GM23338 (cell line): ENCODE data around the gene DYSF. TPM values are rescaled to one million over a fixed set of nuclear protein-coding genes. Genes with fewer than 3 reads are reported as not detected.

ENCODE experiments used
- ATAC-seq: fragments of 200-7000 bp; cut with Tn5 transposase; 3 replicates; pipeline ENCODE4 v1.9.1; 2020
- DNase-seq: peaks from one replicate; pipeline ENCODE4 v3.0.0-alpha.2; 2015; ENCODE audit warnings: low spot score
- H2AFZ ChIP-seq: fragments of 200-600 bp; sonication (generic); 2 replicates; pipeline ENCODE4 v1.8.0; 2016; ENCODE audit warnings: antibody characterized with exemption, mild to moderate bottlenecking, moderate library complexity
- H3F3A ChIP-seq: fragments of 200-600 bp; sonication (generic); replicated peaks from 2 replicates; pipeline ENCODE4 v1.8.0; 2017; ENCODE audit warnings: antibody characterized with exemption, mixed run types, low read depth
- H3K27ac ChIP-seq: fragments of 200-600 bp; sonication (generic); 2 replicates; pipeline ENCODE4 v1.6.1; 2016; ENCODE audit warnings: low read depth
- H3K27me3 ChIP-seq: fragments of 200-600 bp; sonication (generic); 2 replicates; pipeline ENCODE4 v1.8.0; 2016; ENCODE audit warnings: mild to moderate bottlenecking, mixed run types, moderate library complexity; ENCODE audit not compliant: insufficient read depth
- H3K36me3 ChIP-seq: fragments of 200-600 bp; sonication (generic); 2 replicates; pipeline ENCODE4 v1.8.0; 2016; ENCODE audit warnings: mild to moderate bottlenecking; ENCODE audit not compliant: insufficient read depth
- H3K4me1 ChIP-seq: fragments of 200-600 bp; sonication (generic); 2 replicates; pipeline ENCODE4 v1.8.0; 2016; ENCODE audit warnings: mild to moderate bottlenecking, moderate library complexity; ENCODE audit not compliant: insufficient read depth
- H3K4me2 ChIP-seq: fragments of 200-600 bp; sonication (generic); 2 replicates; pipeline ENCODE4 v1.7.1; 2017; ENCODE audit warnings: mixed run types
- H3K4me3 ChIP-seq: fragments of 200-600 bp; sonication (generic); 2 replicates; pipeline ENCODE4 v1.6.1; 2016; ENCODE audit warnings: mixed run types
- H3K79me2 ChIP-seq: fragments of 200-600 bp; sonication (generic); replicated peaks from 2 replicates; pipeline ENCODE4 v1.8.0; 2017; ENCODE audit warnings: mild to moderate bottlenecking; ENCODE audit not compliant: insufficient read depth
- H3K9me2 ChIP-seq: fragments of 200-600 bp; sonication (generic); 2 replicates; pipeline ENCODE4 v1.8.0; 2017; ENCODE audit not compliant: insufficient read depth
- H4K20me1 ChIP-seq: fragments of 200-600 bp; sonication (generic); replicated peaks from 2 replicates; pipeline ENCODE4 v1.8.0; 2017; ENCODE audit warnings: mild to moderate bottlenecking; ENCODE audit not compliant: insufficient read depth
- H3K27ac Mint-ChIP-seq: 2 replicates; pipeline ENCODE4 v1.8.0; 2020; ENCODE audit warnings: inconsistent platforms, mild to moderate bottlenecking, moderate library complexity, mixed read lengths
- H3K27me3 Mint-ChIP-seq: 3 replicates; pipeline ENCODE4 v1.8.0; 2022; ENCODE audit warnings: low read depth, mild to moderate bottlenecking, moderate library complexity, mixed read lengths, inconsistent platforms; ENCODE audit not compliant: insufficient read depth, poor library complexity
- H3K36me3 Mint-ChIP-seq: 3 replicates; pipeline ENCODE4 v1.8.0; 2021; ENCODE audit warnings: low read depth, mild to moderate bottlenecking, inconsistent platforms, moderate library complexity, mixed read lengths
- H3K4me1 Mint-ChIP-seq: 3 replicates; pipeline ENCODE4 v1.8.0; 2020; ENCODE audit warnings: mild to moderate bottlenecking, inconsistent platforms, mixed read lengths
- H3K4me3 Mint-ChIP-seq: 3 replicates; pipeline ENCODE4 v1.8.0; 2021; ENCODE audit warnings: moderate library complexity, mild to moderate bottlenecking, inconsistent platforms, mixed read lengths
- H3K9me3 Mint-ChIP-seq: 3 replicates; pipeline ENCODE4 v1.8.0; 2020; ENCODE audit warnings: moderate library complexity, mild to moderate bottlenecking, inconsistent platforms, mixed read lengths
- CREB1 ChIP-seq: fragments of 250-450 bp; sonication (Bioruptor Pico); IDR thresholded peaks from 2 replicates; pipeline ENCODE4 v1.5.0; 2020; ENCODE audit warnings: low read depth, mild to moderate bottlenecking, moderate library complexity
- EZH2 ChIP-seq: fragments of 200-600 bp; sonication (generic); IDR thresholded peaks from one replicate; pipeline ENCODE4 v1.8.0; 2017; ENCODE audit warnings: antibody characterized with exemption, mild to moderate bottlenecking, low read depth; ENCODE audit not compliant: unreplicated experiment
- EZH2phosphoT487 ChIP-seq: fragments of 200-600 bp; sonication (generic); IDR thresholded peaks from one replicate; pipeline ENCODE4 v1.8.1; 2018; ENCODE audit warnings: antibody characterized with exemption; ENCODE audit not compliant: unreplicated experiment
- JUNB ChIP-seq: IDR thresholded peaks from one replicate; pipeline ENCODE4 v1.6.1; 2016; ENCODE audit warnings: antibody characterized with exemption; ENCODE audit not compliant: unreplicated experiment
- NANOG ChIP-seq: IDR thresholded peaks from 2 replicates; pipeline ENCODE4 v1.6.1; 2016; ENCODE audit warnings: antibody characterized with exemption, borderline replicate concordance
- POLR2AphosphoS5 ChIP-seq: IDR thresholded peaks from 2 replicates; pipeline ENCODE4 v1.6.1; 2016; ENCODE audit warnings: antibody characterized with exemption, low read depth
- STAT1 ChIP-seq: IDR thresholded peaks from one replicate; pipeline ENCODE4 v1.6.1; 2016; ENCODE audit warnings: antibody characterized with exemption; ENCODE audit not compliant: unreplicated experiment
- ZNF331 ChIP-seq: fragments of 250-450 bp; sonication (Bioruptor Pico); IDR thresholded peaks from 2 replicates; pipeline ENCODE4 v1.5.0; 2020; ENCODE audit warnings: low read depth, mild to moderate bottlenecking, moderate library complexity
- polyA plus RNA-seq: library from polyadenylated mRNA; unstranded; fragments of >200 nt; fragmentation: Nextera tagmentation; extraction: Ambion mirVana; gene quantifications from 2 replicates; pipeline ENCODE4 v1.2.1, GENCODE V29; 2016
- total RNA-seq: library from RNA; depleted of rRNA; stranded (reverse); fragments of >200 nt; shearing (Covaris generic); gene quantifications from 2 replicates; pipeline ENCODE4 v1.2.3, GENCODE V29; 2014
- TF ChIP-seq, protein P1 (sequence below): IDR thresholded peaks from one replicate; pipeline ENCODE4 v1.6.1; 2018; ENCODE audit warnings: antibody characterized with exemption; ENCODE audit not compliant: unreplicated experiment
- TF ChIP-seq, protein P2 (sequence below): fragments of 250-450 bp; sonication (Bioruptor Pico); IDR thresholded peaks from 2 replicates; pipeline ENCODE4 v1.5.0; 2020; ENCODE audit warnings: mild to moderate bottlenecking, moderate library complexity

Gene DYSF
- total and polyA plus RNA-seq, 2 experiments from 2014 or later = 7.3 to 21.3 TPM

DNA sequence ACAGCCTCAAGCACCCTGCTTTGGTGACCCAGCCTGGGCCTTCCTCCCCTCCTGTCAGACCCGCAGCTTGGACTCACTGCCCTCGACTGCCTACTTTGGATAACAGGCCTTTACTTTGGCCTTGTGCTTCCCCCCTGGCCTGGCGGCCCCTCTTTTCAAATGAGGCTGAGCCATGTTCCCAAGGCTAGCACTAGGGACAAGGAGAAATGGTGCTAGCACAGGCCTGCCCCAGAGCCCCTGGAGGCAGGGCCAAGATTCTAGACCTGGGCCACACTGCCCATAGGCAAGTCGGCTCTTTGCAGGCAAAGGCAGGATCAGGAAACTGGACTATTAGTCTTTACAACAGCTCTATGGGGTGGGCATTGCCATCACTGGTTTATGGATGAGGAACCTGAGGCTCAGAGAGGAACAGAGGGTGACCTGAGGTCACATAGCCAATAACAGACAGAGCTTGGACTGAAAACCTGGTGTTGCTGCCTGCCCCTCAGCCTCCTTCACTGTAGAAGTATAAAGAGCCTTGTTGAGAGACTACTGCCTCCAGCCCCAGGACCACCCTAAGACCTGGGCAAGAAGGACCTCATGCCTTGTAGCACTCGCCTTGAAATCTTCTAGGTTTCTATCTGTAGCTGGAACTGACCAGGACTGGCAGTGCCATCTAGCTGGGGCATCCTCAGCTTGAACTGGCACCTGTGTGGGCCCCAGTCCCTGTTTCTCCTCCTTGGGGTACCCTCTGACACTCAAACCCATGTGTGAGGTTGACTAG, 266.3 kb downstream of the DYSF start (continued):
- TF ChIP-seq POLR2AphosphoS5 = no peak

DNA sequence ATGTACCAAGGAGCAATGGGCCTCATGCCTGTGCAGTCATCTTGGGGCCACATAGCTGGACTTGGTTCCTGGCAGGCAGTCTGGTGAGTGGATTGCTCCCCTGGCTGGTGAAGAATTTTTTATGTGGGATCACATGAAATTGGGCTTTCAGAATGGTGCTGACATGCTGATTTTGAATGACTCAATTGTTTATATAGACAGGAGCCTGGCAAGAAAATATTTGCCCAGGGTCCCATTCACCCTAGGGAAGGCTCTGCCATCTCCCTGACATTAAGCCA, 266.9 kb downstream of the DYSF start:
- Mint-ChIP-seq H3K27me3 (peaks cover 2% of the 10 kb centered on the region), H3K4me1 (no peaks in the 10 kb centered on the region), H3K36me3 (no peaks in the 10 kb centered on the region; the same call in 2 of the 3 replicates), H3K4me3 (no peak overlapping the region), H3K9me3 (peaks cover 3% of the 10 kb centered on the region; the same call in 1 of the 3 replicates), H3K27ac (no peak overlapping the region)
- H3K27ac ChIP-seq = no peak overlapping the region
- no peak for ATAC-seq
- no peak overlapping the region for H3K4me2 ChIP-seq
- DNase-seq = no peak
- H3F3A ChIP-seq = no peaks in the 10 kb centered on the region
- H3K9me2 ChIP-seq = no peaks in the 10 kb centered on the region; the same call in 1 of the 2 replicates
- no peaks in the 10 kb centered on the region for H3K36me3 ChIP-seq
- TF ChIP-seq, protein P1, sequence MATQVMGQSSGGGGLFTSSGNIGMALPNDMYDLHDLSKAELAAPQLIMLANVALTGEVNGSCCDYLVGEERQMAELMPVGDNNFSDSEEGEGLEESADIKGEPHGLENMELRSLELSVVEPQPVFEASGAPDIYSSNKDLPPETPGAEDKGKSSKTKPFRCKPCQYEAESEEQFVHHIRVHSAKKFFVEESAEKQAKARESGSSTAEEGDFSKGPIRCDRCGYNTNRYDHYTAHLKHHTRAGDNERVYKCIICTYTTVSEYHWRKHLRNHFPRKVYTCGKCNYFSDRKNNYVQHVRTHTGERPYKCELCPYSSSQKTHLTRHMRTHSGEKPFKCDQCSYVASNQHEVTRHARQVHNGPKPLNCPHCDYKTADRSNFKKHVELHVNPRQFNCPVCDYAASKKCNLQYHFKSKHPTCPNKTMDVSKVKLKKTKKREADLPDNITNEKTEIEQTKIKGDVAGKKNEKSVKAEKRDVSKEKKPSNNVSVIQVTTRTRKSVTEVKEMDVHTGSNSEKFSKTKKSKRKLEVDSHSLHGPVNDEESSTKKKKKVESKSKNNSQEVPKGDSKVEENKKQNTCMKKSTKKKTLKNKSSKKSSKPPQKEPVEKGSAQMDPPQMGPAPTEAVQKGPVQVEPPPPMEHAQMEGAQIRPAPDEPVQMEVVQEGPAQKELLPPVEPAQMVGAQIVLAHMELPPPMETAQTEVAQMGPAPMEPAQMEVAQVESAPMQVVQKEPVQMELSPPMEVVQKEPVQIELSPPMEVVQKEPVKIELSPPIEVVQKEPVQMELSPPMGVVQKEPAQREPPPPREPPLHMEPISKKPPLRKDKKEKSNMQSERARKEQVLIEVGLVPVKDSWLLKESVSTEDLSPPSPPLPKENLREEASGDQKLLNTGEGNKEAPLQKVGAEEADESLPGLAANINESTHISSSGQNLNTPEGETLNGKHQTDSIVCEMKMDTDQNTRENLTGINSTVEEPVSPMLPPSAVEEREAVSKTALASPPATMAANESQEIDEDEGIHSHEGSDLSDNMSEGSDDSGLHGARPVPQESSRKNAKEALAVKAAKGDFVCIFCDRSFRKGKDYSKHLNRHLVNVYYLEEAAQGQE = no peak
- TF ChIP-seq STAT1 (no peak), CREB1 (no peak), JUNB (no peak), EZH2 (no peak), EZH2phosphoT487 (no peak), NANOG (no peak), POLR2AphosphoS5 (no peak), ZNF331 (CRISPR knock-in tag) (no peak)
- TF ChIP-seq, protein P2, sequence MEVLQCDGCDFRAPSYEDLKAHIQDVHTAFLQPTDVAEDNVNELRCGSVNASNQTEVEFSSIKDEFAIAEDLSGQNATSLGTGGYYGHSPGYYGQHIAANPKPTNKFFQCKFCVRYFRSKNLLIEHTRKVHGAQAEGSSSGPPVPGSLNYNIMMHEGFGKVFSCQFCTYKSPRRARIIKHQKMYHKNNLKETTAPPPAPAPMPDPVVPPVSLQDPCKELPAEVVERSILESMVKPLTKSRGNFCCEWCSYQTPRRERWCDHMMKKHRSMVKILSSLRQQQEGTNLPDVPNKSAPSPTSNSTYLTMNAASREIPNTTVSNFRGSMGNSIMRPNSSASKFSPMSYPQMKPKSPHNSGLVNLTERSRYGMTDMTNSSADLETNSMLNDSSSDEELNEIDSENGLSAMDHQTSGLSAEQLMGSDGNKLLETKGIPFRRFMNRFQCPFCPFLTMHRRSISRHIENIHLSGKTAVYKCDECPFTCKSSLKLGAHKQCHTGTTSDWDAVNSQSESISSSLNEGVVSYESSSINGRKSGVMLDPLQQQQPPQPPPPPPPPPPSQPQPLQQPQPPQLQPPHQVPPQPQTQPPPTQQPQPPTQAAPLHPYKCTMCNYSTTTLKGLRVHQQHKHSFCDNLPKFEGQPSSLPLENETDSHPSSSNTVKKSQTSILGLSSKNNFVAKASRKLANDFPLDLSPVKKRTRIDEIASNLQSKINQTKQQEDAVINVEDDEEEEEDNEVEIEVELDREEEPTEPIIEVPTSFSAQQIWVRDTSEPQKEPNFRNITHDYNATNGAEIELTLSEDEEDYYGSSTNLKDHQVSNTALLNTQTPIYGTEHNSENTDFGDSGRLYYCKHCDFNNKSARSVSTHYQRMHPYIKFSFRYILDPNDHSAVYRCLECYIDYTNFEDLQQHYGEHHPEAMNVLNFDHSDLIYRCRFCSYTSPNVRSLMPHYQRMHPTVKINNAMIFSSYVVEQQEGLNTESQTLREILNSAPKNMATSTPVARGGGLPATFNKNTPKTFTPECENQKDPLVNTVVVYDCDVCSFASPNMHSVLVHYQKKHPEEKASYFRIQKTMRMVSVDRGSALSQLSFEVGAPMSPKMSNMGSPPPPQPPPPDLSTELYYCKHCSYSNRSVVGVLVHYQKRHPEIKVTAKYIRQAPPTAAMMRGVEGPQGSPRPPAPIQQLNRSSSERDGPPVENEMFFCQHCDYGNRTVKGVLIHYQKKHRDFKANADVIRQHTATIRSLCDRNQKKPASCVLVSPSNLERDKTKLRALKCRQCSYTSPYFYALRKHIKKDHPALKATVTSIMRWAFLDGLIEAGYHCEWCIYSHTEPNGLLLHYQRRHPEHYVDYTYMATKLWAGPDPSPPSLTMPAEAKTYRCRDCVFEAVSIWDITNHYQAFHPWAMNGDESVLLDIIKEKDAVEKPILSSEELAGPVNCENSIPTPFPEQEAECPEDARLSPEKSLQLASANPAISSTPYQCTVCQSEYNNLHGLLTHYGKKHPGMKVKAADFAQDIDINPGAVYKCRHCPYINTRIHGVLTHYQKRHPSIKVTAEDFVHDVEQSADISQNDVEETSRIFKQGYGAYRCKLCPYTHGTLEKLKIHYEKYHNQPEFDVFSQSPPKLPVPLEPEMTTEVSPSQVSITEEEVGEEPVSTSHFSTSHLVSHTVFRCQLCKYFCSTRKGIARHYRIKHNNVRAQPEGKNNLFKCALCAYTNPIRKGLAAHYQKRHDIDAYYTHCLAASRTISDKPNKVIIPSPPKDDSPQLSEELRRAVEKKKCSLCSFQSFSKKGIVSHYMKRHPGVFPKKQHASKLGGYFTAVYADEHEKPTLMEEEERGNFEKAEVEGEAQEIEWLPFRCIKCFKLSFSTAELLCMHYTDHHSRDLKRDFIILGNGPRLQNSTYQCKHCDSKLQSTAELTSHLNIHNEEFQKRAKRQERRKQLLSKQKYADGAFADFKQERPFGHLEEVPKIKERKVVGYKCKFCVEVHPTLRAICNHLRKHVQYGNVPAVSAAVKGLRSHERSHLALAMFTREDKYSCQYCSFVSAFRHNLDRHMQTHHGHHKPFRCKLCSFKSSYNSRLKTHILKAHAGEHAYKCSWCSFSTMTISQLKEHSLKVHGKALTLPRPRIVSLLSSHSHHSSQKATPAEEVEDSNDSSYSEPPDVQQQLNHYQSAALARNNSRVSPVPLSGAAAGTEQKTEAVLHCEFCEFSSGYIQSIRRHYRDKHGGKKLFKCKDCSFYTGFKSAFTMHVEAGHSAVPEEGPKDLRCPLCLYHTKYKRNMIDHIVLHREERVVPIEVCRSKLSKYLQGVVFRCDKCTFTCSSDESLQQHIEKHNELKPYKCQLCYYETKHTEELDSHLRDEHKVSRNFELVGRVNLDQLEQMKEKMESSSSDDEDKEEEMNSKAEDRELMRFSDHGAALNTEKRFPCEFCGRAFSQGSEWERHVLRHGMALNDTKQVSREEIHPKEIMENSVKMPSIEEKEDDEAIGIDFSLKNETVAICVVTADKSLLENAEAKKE (CRISPR knock-in tag) = no peak
- no peaks in the 10 kb centered on the region for H3K79me2 ChIP-seq
- H2AFZ ChIP-seq = no peak overlapping the region
- no peaks in the 10 kb centered on the region for H3K4me1 ChIP-seq
- no peaks in the 10 kb centered on the region for H4K20me1 ChIP-seq
- H3K27me3 ChIP-seq = no peaks in the 10 kb centered on the region
- H3K4me3 ChIP-seq = no peak overlapping the region
